Trophoblast cell (in vitro differentiated cells and primary cell): ENCODE results near the gene EML6.

Experiments used
- DNase-seq, 2 donors: peaks; one replicate each; pipeline ENCODE4 v3.0.0-alpha.2; 2016
- H2AFZ ChIP-seq: 2 replicates; pipeline ENCODE4 v1.6.1; 2013; ENCODE audit warnings: low read length, moderate library complexity, mild to moderate bottlenecking; ENCODE audit not compliant: insufficient read depth, poor library complexity
- H2AK5ac ChIP-seq: 2 replicates; pipeline ENCODE4 v1.6.1; 2013; ENCODE audit warnings: mild to moderate bottlenecking, low read length
- H2BK120ac ChIP-seq: 2 replicates; pipeline ENCODE4 v1.6.1; 2013; ENCODE audit warnings: low read length, mild to moderate bottlenecking, moderate library complexity; ENCODE audit not compliant: insufficient read depth, poor library complexity
- H2BK12ac ChIP-seq: 2 replicates; pipeline ENCODE4 v1.6.1; 2013; ENCODE audit warnings: mild to moderate bottlenecking, low read length, moderate library complexity
- H2BK5ac ChIP-seq: 2 replicates; pipeline ENCODE4 v1.6.1; 2013; ENCODE audit warnings: low read length, low read depth, moderate library complexity, mild to moderate bottlenecking; ENCODE audit not compliant: poor library complexity
- H3K14ac ChIP-seq: 2 replicates; pipeline ENCODE4 v1.6.1; 2013; ENCODE audit warnings: mild to moderate bottlenecking, low read length
- H3K18ac ChIP-seq: 2 replicates; pipeline ENCODE4 v1.6.1; 2013; ENCODE audit warnings: mild to moderate bottlenecking, low read length
- H3K23ac ChIP-seq: 2 replicates; pipeline ENCODE4 v1.6.1; 2013; ENCODE audit warnings: low read length
- H3K27ac ChIP-seq: 2 replicates; pipeline ENCODE4 v1.5.1; 2013; ENCODE audit warnings: low read depth, mild to moderate bottlenecking, inconsistent platforms, low read length, moderate library complexity
- H3K27me3 ChIP-seq: 2 replicates; pipeline ENCODE4 v1.6.1; 2013; ENCODE audit warnings: inconsistent platforms, mild to moderate bottlenecking, low read length, moderate library complexity; ENCODE audit not compliant: insufficient read depth
- H3K36me3 ChIP-seq, 2 experiments: 1 replicate in 1 of 2; 2 replicates in 1 of 2; pipeline ENCODE4 v1.6.1; 2013; ENCODE audit warnings: low read length in 2 of 2, mild to moderate bottlenecking in 2 of 2, moderate library complexity in 1 of 2; ENCODE audit not compliant: insufficient read depth in 2 of 2, control insufficient read depth in 1 of 2
- H3K4ac ChIP-seq: 2 replicates; pipeline ENCODE4 v1.6.1; 2013; ENCODE audit warnings: low read depth, mild to moderate bottlenecking, low read length, moderate library complexity
- H3K4me1 ChIP-seq, 2 experiments: 1 replicate in 1 of 2; 2 replicates in 1 of 2; pipeline ENCODE4 v1.6.1; 2013; ENCODE audit warnings: low read length in 2 of 2, mild to moderate bottlenecking in 2 of 2, moderate library complexity in 1 of 2; ENCODE audit not compliant: insufficient read depth in 2 of 2, control insufficient read depth in 1 of 2
- H3K4me2 ChIP-seq: 2 replicates; pipeline ENCODE4 v1.6.1; 2013; ENCODE audit warnings: inconsistent platforms, mild to moderate bottlenecking, low read length, moderate library complexity
- H3K4me3 ChIP-seq: 2 replicates; pipeline ENCODE4 v1.5.1; 2013; ENCODE audit warnings: mild to moderate bottlenecking, low read depth, low read length, inconsistent platforms
- H3K79me1 ChIP-seq: one replicate; pipeline ENCODE4 v1.6.1; 2013; ENCODE audit warnings: low read length
- H3K79me2 ChIP-seq: 2 replicates; pipeline ENCODE4 v1.6.1; 2013; ENCODE audit warnings: low read length, mild to moderate bottlenecking; ENCODE audit not compliant: control insufficient read depth, insufficient read depth, poor library complexity
- H3K9ac ChIP-seq: 2 replicates; pipeline ENCODE4 v1.6.1; 2013; ENCODE audit warnings: mild to moderate bottlenecking, low read length
- H3K9me3 ChIP-seq: 2 replicates; pipeline ENCODE4 v1.6.1; 2013; ENCODE audit warnings: low read depth, mild to moderate bottlenecking, control low read depth, inconsistent platforms, low read length; ENCODE audit not compliant: insufficient read depth
- H4K12ac ChIP-seq: 2 replicates; pipeline ENCODE4 v1.6.1; 2013; ENCODE audit warnings: low read depth, mild to moderate bottlenecking, low read length, moderate library complexity
- H4K8ac ChIP-seq: 2 replicates; pipeline ENCODE4 v1.6.1; 2013; ENCODE audit warnings: low read depth, mild to moderate bottlenecking, low read length, moderate library complexity
- H4K91ac ChIP-seq: one replicate; pipeline ENCODE4 v1.6.1; 2013; ENCODE audit warnings: low read depth, mild to moderate bottlenecking, low read length, moderate library complexity
- WGBS: extraction: QIAGEN DNeasy Blood & Tissue Kit; methylation state at CpG from one replicate; pipeline ENCODE4 v1.1.7; 2013; ENCODE audit warnings: missing lambda C conversion rate; ENCODE audit not compliant: insufficient read length, insufficient coverage; ENCODE audit errors: extremely low coverage; 5-methylcytosine and 5-hydroxymethylcytosine counted together

EML6 gene

GRCh38 chr2:55013936-55014335 lies 290.5 kb downstream of the EML6 start:
- Histone ChIP-seq H2BK12ac (no peak overlapping the region), H3K23ac (no peak overlapping the region), H3K79me2 (peaks cover 3% of the 10 kb centered on the region), H3K14ac (no peak overlapping the region), H3K27ac (no peak overlapping the region), H3K9ac (no peak overlapping the region), H3K4ac (no peak overlapping the region), H3K79me1 (no peaks in the 10 kb centered on the region), H3K18ac (no peak overlapping the region), H4K12ac (no peak overlapping the region), H2AK5ac (no peak overlapping the region), H3K4me3 (no peak overlapping the region), H3K9me3 (no peaks in the 10 kb centered on the region), H2BK120ac (no peak overlapping the region), H4K91ac (no peak overlapping the region), H3K36me3 (no peaks in the 10 kb centered on the region), H2BK5ac (no peak overlapping the region), H2AFZ (no peak overlapping the region), H3K4me1 (peaks cover 0 to 6% of the 10 kb centered on the region in 2 experiments), H3K27me3 (no peaks in the 10 kb centered on the region), H3K4me2 (no peak overlapping the region), H4K8ac (no peak overlapping the region)
- WGBS: no CpG with 5 or more reads among the region's 1 CpG
- no peak for DNase-seq

GRCh38 chr2:55014962-55015939 lies 291.8 kb downstream of the EML6 start:
- no peak overlapping the region for H4K8ac ChIP-seq
- no CpG with 5 or more reads among the region's 6 CpGs for WGBS
- DNase-seq: peak; percentile 30 to 74
- no peak overlapping the region for H2BK12ac ChIP-seq
- H3K4me3 ChIP-seq: no peak overlapping the region
- H2BK120ac ChIP-seq: no peak overlapping the region
- no peak overlapping the region for H2AFZ ChIP-seq
- no peak overlapping the region for H3K18ac ChIP-seq
- no peak overlapping the region for H3K4me2 ChIP-seq
- H3K36me3 ChIP-seq: peaks cover 0 to 1% of the 10 kb centered on the region in 2 experiments
- H3K79me2 ChIP-seq: peaks cover 3% of the 10 kb centered on the region
- H3K9me3 ChIP-seq: no peaks in the 10 kb centered on the region
- no peak overlapping the region for H4K12ac ChIP-seq
- H3K23ac ChIP-seq: no peak overlapping the region
- no peak overlapping the region for H3K4ac ChIP-seq
- no peak overlapping the region for H3K27ac ChIP-seq
- H2AK5ac ChIP-seq: no peak overlapping the region
- H3K9ac ChIP-seq: no peak overlapping the region
- no peaks in the 10 kb centered on the region for H3K79me1 ChIP-seq
- H3K4me1 ChIP-seq: peaks cover 0 to 3% of the 10 kb centered on the region in 2 experiments
- H2BK5ac ChIP-seq: no peak overlapping the region
- no peak overlapping the region for H3K14ac ChIP-seq
- H3K27me3 ChIP-seq: no peaks in the 10 kb centered on the region
- no peak overlapping the region for H4K91ac ChIP-seq

GRCh38 chr2:55017428-55017827 lies 294.0 kb downstream of the EML6 start:
- no peaks in the 10 kb centered on the region for H3K4me1 ChIP-seq
- DNase-seq: no peak
- H3K36me3 ChIP-seq: peaks cover 0 to 4% of the 10 kb centered on the region in 2 experiments
- H3K4me3 ChIP-seq: no peak overlapping the region
- H3K4ac ChIP-seq: no peak overlapping the region
- no peak overlapping the region for H3K27ac ChIP-seq
- no peak overlapping the region for H2AFZ ChIP-seq
- no peak overlapping the region for H3K23ac ChIP-seq
- no peak overlapping the region for H3K9ac ChIP-seq
- no peak overlapping the region for H3K14ac ChIP-seq
- no peak overlapping the region for H2BK12ac ChIP-seq
- no peak overlapping the region for H2AK5ac ChIP-seq
- no peak overlapping the region for H4K91ac ChIP-seq
- H4K8ac ChIP-seq: no peak overlapping the region
- no peaks in the 10 kb centered on the region for H3K27me3 ChIP-seq
- H3K79me1 ChIP-seq: no peaks in the 10 kb centered on the region
- H2BK120ac ChIP-seq: no peak overlapping the region
- H3K9me3 ChIP-seq: no peaks in the 10 kb centered on the region
- no peak overlapping the region for H3K4me2 ChIP-seq
- H4K12ac ChIP-seq: no peak overlapping the region
- H3K79me2 ChIP-seq: peaks cover 6% of the 10 kb centered on the region
- no CpG with 5 or more reads among the region's 3 CpGs for WGBS
- H2BK5ac ChIP-seq: no peak overlapping the region
- no peak overlapping the region for H3K18ac ChIP-seq

- H3K4ac ChIP-seq: peak overlapping the region; percentile 62
- no peak overlapping the region for H2BK12ac ChIP-seq
- no peak overlapping the region for H3K27ac ChIP-seq
- H2BK120ac ChIP-seq: no peak overlapping the region
- DNase-seq: peak; percentile 33 to 79
- H4K91ac ChIP-seq: no peak overlapping the region
- H3K79me2 ChIP-seq: peaks cover 6% of the 10 kb centered on the region
- no peak overlapping the region for H3K4me2 ChIP-seq
- no peaks in the 10 kb centered on the region for H3K4me1 ChIP-seq
- no peak overlapping the region for H2BK5ac ChIP-seq
- no peaks in the 10 kb centered on the region for H3K27me3 ChIP-seq
- H4K12ac ChIP-seq: no peak overlapping the region
- H3K9me3 ChIP-seq: no peaks in the 10 kb centered on the region
- H3K79me1 ChIP-seq: no peaks in the 10 kb centered on the region
- H2AFZ ChIP-seq: no peak overlapping the region
- H3K23ac ChIP-seq: no peak overlapping the region
- no CpG with 5 or more reads among the region's 3 CpGs for WGBS
- H3K9ac ChIP-seq: no peak overlapping the region
- H3K4me3 ChIP-seq: no peak overlapping the region
- no peak overlapping the region for H2AK5ac ChIP-seq
- H3K14ac ChIP-seq: no peak overlapping the region
- peaks cover 0 to 4% of the 10 kb centered on the region in 2 experiments for H3K36me3 ChIP-seq
- no peak overlapping the region for H4K8ac ChIP-seq
- H3K18ac ChIP-seq: no peak overlapping the region
Observed at GRCh38 chr2:55017880-55018279, 294.4 kb downstream of the EML6 start.
